A673 (cell line): ENCODE data around the gene NEXN. TPM values are rescaled to one million over a fixed set of nuclear protein-coding genes. Genes with fewer than 3 reads are reported as not detected.

ENCODE experiments used
- BruUV-seq: library from RNA; stranded (reverse); fragments of 400-500 nt; replicated peaks from 2 replicates; lab custom pipeline; 2021; lab: Mats Ljungman, UMichigan
- CTCF ChIA-PET: fragments of 300-600 bp; sonication (Branson Sonifier 250); formaldehyde crosslinking; loops from one replicate; lab custom pipeline; 2022; ENCODE audit warnings: antibody characterized with exemption; lab: Charles Lee
- POLR2A ChIA-PET: fragments of 300-600 bp; sonication (Branson Sonifier 250); formaldehyde crosslinking; loops from one replicate; lab custom pipeline; 2022; ENCODE audit warnings: antibody characterized with exemption; ENCODE audit not compliant: low non-redundant PET; lab: Charles Lee
- DNase-seq: peaks from one replicate; pipeline ENCODE4 v3.0.0-alpha.2; 2015; ENCODE audit warnings: low spot score
- H3K27ac ChIP-seq: fragments of 200-600 bp; sonication (generic); 2 replicates; pipeline ENCODE4 v1.5.1; 2016; ENCODE audit warnings: mixed run types, low read depth, mild to moderate bottlenecking, mixed read lengths, antibody characterized with exemption, low read length; ENCODE audit not compliant: poor library complexity, severe bottlenecking
- H3K27me3 ChIP-seq: fragments of 200-600 bp; sonication (generic); replicated peaks from 2 replicates; pipeline ENCODE4 v1.6.1; 2017; ENCODE audit warnings: mixed run types, low read depth, mild to moderate bottlenecking, mixed read lengths, antibody characterized with exemption, low read length; ENCODE audit not compliant: insufficient read depth, poor library complexity
- H3K36me3 ChIP-seq: fragments of 200-600 bp; sonication (generic); 2 replicates; pipeline ENCODE4 v1.6.1; 2016; ENCODE audit warnings: mixed run types, mild to moderate bottlenecking, mixed read lengths, antibody characterized with exemption, low read length; ENCODE audit not compliant: insufficient read depth, poor library complexity, severe bottlenecking
- H3K4me1 ChIP-seq: fragments of 200-600 bp; sonication (generic); 2 replicates; pipeline ENCODE4 v1.6.1; 2017; ENCODE audit warnings: mixed run types, mild to moderate bottlenecking, mixed read lengths, antibody characterized with exemption, low read length; ENCODE audit not compliant: insufficient read depth, poor library complexity, severe bottlenecking
- H3K4me3 ChIP-seq: fragments of 200-600 bp; sonication (generic); 2 replicates; pipeline ENCODE4 v1.5.1; 2016; ENCODE audit warnings: low read depth, mixed run types, mild to moderate bottlenecking, mixed read lengths, low read length; ENCODE audit not compliant: poor library complexity, severe bottlenecking
- H3K9me3 ChIP-seq: fragments of 200-600 bp; sonication (generic); 2 replicates; pipeline ENCODE4 v1.6.1; 2016; ENCODE audit warnings: mixed run types, low read depth, mild to moderate bottlenecking, mixed read lengths, antibody characterized with exemption, low read length; ENCODE audit not compliant: poor library complexity, severe bottlenecking
- CTCF ChIP-seq: fragments of 300-800, 200-600 bp; sonication (generic); conservative IDR thresholded peaks from 2 replicates; pipeline ENCODE4 v1.5.1; 2017; ENCODE audit warnings: low read depth, mild to moderate bottlenecking, antibody characterized with exemption, low read length, moderate library complexity, mixed read lengths
- EZH2 ChIP-seq: fragments of 200-600 bp; sonication (generic); IDR thresholded peaks from 2 replicates; pipeline ENCODE4 v1.6.1; 2017; ENCODE audit warnings: borderline replicate concordance, low read depth, mild to moderate bottlenecking, mixed read lengths, antibody characterized with exemption, low read length; ENCODE audit not compliant: poor library complexity, severe bottlenecking
- intact Hi-C: fragments of 100-400 bp; cut with micrococcal nuclease; formaldehyde crosslinking; loops from one replicate; pipeline ENCODE4 v1.10.0; 2022; ENCODE audit not compliant: unreplicated experiment
- total RNA-seq: library from RNA; stranded (reverse); gene quantifications from 2 replicates; pipeline ENCODE4 v1.2.3, GENCODE V29; 2021

Gene NEXN
- total RNA-seq, 1 experiment from 2014 or later, result 0.45 TPM

GRCh38 chr1:77975907-77976306, 87.5 kb downstream of the NEXN start:
- Histone ChIP-seq H3K27me3 (no peaks in the 10 kb centered on the region), H3K4me3 (peak overlapping the region; percentile 78), H3K4me1 (peaks cover 28% of the 10 kb centered on the region), H3K27ac (no peak overlapping the region), H3K36me3 (peaks cover 39% of the 10 kb centered on the region), H3K9me3 (no peaks in the 10 kb centered on the region)
- intact Hi-C loops, result loop anchor here (1.0 kb wide), 1 partner anchor 138 kb away; no protein-coding TSS in a partner anchor
- POLR2A ChIA-PET, result interaction anchor here (0.6 to 0.7 kb wide), 2 partner anchors 30 to 32 kb away, joined by 3 to 6 read pairs; no protein-coding TSS in a partner anchor
- TF ChIP-seq EZH2 (no peak), CTCF (no peak)
- CTCF ChIA-PET, result no interaction called here
- no peak for DNase-seq
- TSS peak; percentile 0 for BruUV-seq

- ChIA-PET CTCF (no interaction called here), POLR2A (no interaction called here)
- Histone ChIP-seq H3K27ac (no peak overlapping the region), H3K4me3 (peak overlapping the region; percentile 78), H3K36me3 (peaks cover 33% of the 10 kb centered on the region), H3K9me3 (no peaks in the 10 kb centered on the region), H3K27me3 (no peaks in the 10 kb centered on the region), H3K4me1 (peaks cover 33% of the 10 kb centered on the region)
- BruUV-seq, result no TSS peak
- intact Hi-C loops, result loop anchor here (1.0 kb wide), 1 partner anchor 138 kb away; no protein-coding TSS in a partner anchor
- TF ChIP-seq CTCF (no peak), EZH2 (no peak)
- DNase-seq, result peak; percentile 15
Measured at GRCh38 chr1:77976433-77977076, 88.1 kb downstream of the NEXN start.

- TF ChIP-seq EZH2 (no peak), CTCF (no peak)
- Histone ChIP-seq H3K4me3 (peak overlapping the region; percentile 78), H3K27ac (peak overlapping the region; percentile 96), H3K4me1 (peaks cover 35% of the 10 kb centered on the region), H3K9me3 (no peaks in the 10 kb centered on the region), H3K27me3 (no peaks in the 10 kb centered on the region), H3K36me3 (peaks cover 31% of the 10 kb centered on the region)
- no peak for DNase-seq
- CTCF ChIA-PET, result interaction anchor here (1.4 kb wide), 1 partner anchor 26 kb away, joined by 5 read pairs; no protein-coding TSS in a partner anchor
- no TSS peak for BruUV-seq
- POLR2A ChIA-PET, result no interaction called here
- intact Hi-C loops, result no loop called here
Measured at GRCh38 chr1:77977989-77978292, 89.5 kb downstream of the NEXN start.
